EH (cell line): ENCODE results near the gene ZNRF1.
A peak's percentile ranks its signal among the peaks of the same experiment; 100 is the strongest.

Experiments
- DNase-seq: peaks from one replicate; pipeline ENCODE4 v3.0.0-alpha.2; 2015; ENCODE audit warnings: low read depth

The ZNRF1 gene

GRCh38 chr16:75062135-75062975 lies 63.5 kb downstream of the ZNRF1 start:
- DNase-seq = no peak

GRCh38 chr16:75062976-75063346 lies 64.1 kb downstream of the ZNRF1 start:
- DNase-seq = no peak

GRCh38 chr16:75063549-75064088 lies 64.8 kb downstream of the ZNRF1 start:
- DNase-seq = no peak

- no peak for DNase-seq
Observed at GRCh38 chr16:75064403-75065148, 65.8 kb downstream of the ZNRF1 start.

- DNase-seq = no peak
Observed at GRCh38 chr16:75065149-75065505, 66.3 kb downstream of the ZNRF1 start.

GRCh38 chr16:75065521-75066149 lies 66.8 kb downstream of the ZNRF1 start:
- DNase-seq = no peak

- no peak for DNase-seq
Observed at GRCh38 chr16:75066861-75067447, 68.1 kb downstream of the ZNRF1 start.

GRCh38 chr16:75068085-75069031 lies 69.5 kb downstream of the ZNRF1 start:
- no peak for DNase-seq

- DNase-seq = peak; percentile 17
Observed at GRCh38 chr16:75070012-75070841, 71.4 kb downstream of the ZNRF1 start.

GRCh38 chr16:75071621-75072020 lies 72.8 kb downstream of the ZNRF1 start:
- DNase-seq = no peak

- DNase-seq = no peak
Observed at GRCh38 chr16:75072239-75072947, 73.6 kb downstream of the ZNRF1 start.

- DNase-seq = peak; percentile 19
Observed at GRCh38 chr16:75073545-75074303, 74.9 kb downstream of the ZNRF1 start.

GRCh38 chr16:75074304-75074793 lies 75.5 kb downstream of the ZNRF1 start:
- no peak for DNase-seq

GRCh38 chr16:75074920-75075687 lies 76.3 kb downstream of the ZNRF1 start:
- DNase-seq = no peak

GRCh38 chr16:75075688-75076268 lies 77.0 kb downstream of the ZNRF1 start:
- no peak for DNase-seq

- DNase-seq = peak; percentile 26
Observed at GRCh38 chr16:75078886-75079285, 80.1 kb downstream of the ZNRF1 start.

GRCh38 chr16:75079346-75079926 lies 80.6 kb downstream of the ZNRF1 start:
- DNase-seq = no peak
